Hepatocyte (in vitro differentiated cells): Measurements from ENCODE around the gene STAT4. TPM values are rescaled to one million over a fixed set of nuclear protein-coding genes. Genes with fewer than 3 reads are reported as not detected.

Experiments
- DNase-seq: peaks from one replicate; pipeline ENCODE4 v3.0.0-alpha.2; 2016; ENCODE audit warnings: low spot score
- H2AFZ ChIP-seq: fragments of 200-600 bp; sonication (generic); 2 replicates; pipeline ENCODE4 v1.6.0; 2016; ENCODE audit warnings: antibody characterized with exemption, mild to moderate bottlenecking
- H3K27ac ChIP-seq: fragments of 200-600 bp; sonication (generic); 2 replicates; pipeline ENCODE4 v1.5.1; 2016; ENCODE audit warnings: mild to moderate bottlenecking
- H3K27me3 ChIP-seq: fragments of 200-600 bp; sonication (generic); 2 replicates; pipeline ENCODE4 v1.6.1; 2016
- H3K36me3 ChIP-seq: fragments of 200-600 bp; sonication (generic); replicated peaks from 2 replicates; pipeline ENCODE4 v1.5.1; 2016; ENCODE audit warnings: low read depth; ENCODE audit not compliant: insufficient read depth
- H3K4me1 ChIP-seq: fragments of 200-600 bp; sonication (generic); 2 replicates; pipeline ENCODE4 v1.5.1; 2016; ENCODE audit warnings: mild to moderate bottlenecking, moderate library complexity; ENCODE audit not compliant: insufficient read depth
- H3K4me2 ChIP-seq: fragments of 200-600 bp; sonication (generic); 2 replicates; pipeline ENCODE4 v1.6.0; 2016
- H3K4me3 ChIP-seq: fragments of 200-600 bp; sonication (generic); 2 replicates; pipeline ENCODE4 v1.5.1; 2016; ENCODE audit warnings: mild to moderate bottlenecking
- H3K79me2 ChIP-seq: fragments of 200-600 bp; sonication (generic); 2 replicates; pipeline ENCODE4 v1.6.0; 2017; ENCODE audit warnings: mild to moderate bottlenecking
- H3K9me2 ChIP-seq: fragments of 200-600 bp; sonication (generic); replicated peaks from 2 replicates; pipeline ENCODE4 v1.6.0; 2017; ENCODE audit warnings: mild to moderate bottlenecking; ENCODE audit not compliant: insufficient read depth
- H3K9me3 ChIP-seq: fragments of 200-600 bp; sonication (generic); 2 replicates; pipeline ENCODE4 v1.5.1; 2016; ENCODE audit warnings: low read depth, mild to moderate bottlenecking
- H4K20me1 ChIP-seq: fragments of 200-600 bp; sonication (generic); 2 replicates; pipeline ENCODE4 v1.6.0; 2016; ENCODE audit warnings: mild to moderate bottlenecking; ENCODE audit not compliant: insufficient read depth, poor library complexity, severe bottlenecking
- CTCF ChIP-seq: fragments of 200-600 bp; sonication (generic); IDR thresholded peaks from 2 replicates; pipeline ENCODE4 v1.5.1; 2016; ENCODE audit warnings: antibody characterized with exemption, mild to moderate bottlenecking; ENCODE audit not compliant: poor library complexity
- EZH2 ChIP-seq: fragments of 200-600 bp; sonication (generic); IDR thresholded peaks from 2 replicates; pipeline ENCODE4 v1.6.1; 2016; ENCODE audit warnings: antibody characterized with exemption, mild to moderate bottlenecking, borderline replicate concordance
- EZH2phosphoT487 ChIP-seq: fragments of 200-600 bp; sonication (generic); IDR thresholded peaks from one replicate; pipeline ENCODE4 v1.6.1; 2018; ENCODE audit warnings: antibody characterized with exemption, mild to moderate bottlenecking, low read depth, moderate library complexity; ENCODE audit not compliant: unreplicated experiment, severe bottlenecking
- WGBS: methylation state at CpG from one replicate; pipeline ENCODE4 v1.1.6; 2016; ENCODE audit warnings: low lambda C conversion rate; ENCODE audit errors: missing lambda C conversion rate; 5-methylcytosine and 5-hydroxymethylcytosine counted together
- polyA plus RNA-seq: library from polyadenylated mRNA; unstranded; fragments of >200 nt; fragmentation: Nextera tagmentation; extraction: Ambion mirVana; gene quantifications from 2 replicates; pipeline ENCODE4 v1.2.1, GENCODE V29; 2016
- total RNA-seq: library from RNA; depleted of rRNA; stranded (reverse); fragments of >200 nt; gene quantifications from 2 replicates; pipeline ENCODE4 v1.2.3, GENCODE V29; 2014

Gene STAT4
- total and polyA plus RNA-seq, 2 experiments from 2014 or later = 1.6 to 6.6 TPM

- no peak overlapping the region for H3K27ac ChIP-seq
- H3K4me2 ChIP-seq = no peak overlapping the region
- no peaks in the 10 kb centered on the region for H4K20me1 ChIP-seq
- H3K36me3 ChIP-seq = no peaks in the 10 kb centered on the region
- no peak for DNase-seq
- no peaks in the 10 kb centered on the region for H3K4me1 ChIP-seq
- no peak overlapping the region for H3K4me3 ChIP-seq
- H3K27me3 ChIP-seq = peaks cover 25% of the 10 kb centered on the region
- no peaks in the 10 kb centered on the region for H3K79me2 ChIP-seq
- no peaks in the 10 kb centered on the region for H3K9me2 ChIP-seq
- WGBS = 72% methylated on average over 1 of the region's 1 CpG
- no peak for TF ChIP-seq EZH2
- no peak for TF ChIP-seq CTCF
- TF ChIP-seq EZH2phosphoT487 = no peak
- no peak overlapping the region for H2AFZ ChIP-seq
- H3K9me3 ChIP-seq = no peaks in the 10 kb centered on the region
These were observed 2.5 kb downstream of the STAT4 start for GRCh38 chr2:191148281-191148680.

GRCh38 chr2:191145769-191146471, 4.9 kb downstream of the STAT4 start:
- Histone ChIP-seq H3K4me2 (no peak overlapping the region), H3K9me2 (no peaks in the 10 kb centered on the region), H3K27ac (no peak overlapping the region), H3K27me3 (peaks cover 25% of the 10 kb centered on the region), H3K4me1 (no peaks in the 10 kb centered on the region), H3K36me3 (no peaks in the 10 kb centered on the region), H2AFZ (no peak overlapping the region), H3K79me2 (no peaks in the 10 kb centered on the region), H3K4me3 (no peak overlapping the region), H4K20me1 (no peaks in the 10 kb centered on the region), H3K9me3 (no peaks in the 10 kb centered on the region)
- no peak for DNase-seq
- WGBS = 93% methylated on average over 4 of the region's 4 CpGs
- no peak for TF ChIP-seq CTCF
- TF ChIP-seq EZH2phosphoT487 = no peak
- no peak for TF ChIP-seq EZH2

GRCh38 chr2:191144217-191144616, 6.6 kb downstream of the STAT4 start:
- H3K4me3 ChIP-seq = no peak overlapping the region
- no peak for DNase-seq
- no peak overlapping the region for H3K4me2 ChIP-seq
- no peak overlapping the region for H2AFZ ChIP-seq
- H3K27ac ChIP-seq = no peak overlapping the region
- H3K27me3 ChIP-seq = peaks cover 20% of the 10 kb centered on the region
- H3K36me3 ChIP-seq = no peaks in the 10 kb centered on the region
- no peaks in the 10 kb centered on the region for H3K9me3 ChIP-seq
- H4K20me1 ChIP-seq = no peaks in the 10 kb centered on the region
- no peaks in the 10 kb centered on the region for H3K9me2 ChIP-seq
- no peaks in the 10 kb centered on the region for H3K79me2 ChIP-seq
- TF ChIP-seq EZH2phosphoT487 (no peak), EZH2 (no peak), CTCF (no peak)
- no peaks in the 10 kb centered on the region for H3K4me1 ChIP-seq
- WGBS = 86% methylated on average over 4 of the region's 4 CpGs

GRCh38 chr2:191143791-191144190, 7.0 kb downstream of the STAT4 start:
- no peak overlapping the region for H3K4me2 ChIP-seq
- H2AFZ ChIP-seq = no peak overlapping the region
- no peaks in the 10 kb centered on the region for H3K4me1 ChIP-seq
- no peak overlapping the region for H3K4me3 ChIP-seq
- TF ChIP-seq CTCF (no peak), EZH2phosphoT487 (no peak), EZH2 (no peak)
- H3K9me2 ChIP-seq = no peaks in the 10 kb centered on the region
- H3K9me3 ChIP-seq = no peaks in the 10 kb centered on the region
- WGBS = 100% methylated on average over 1 of the region's 1 CpG
- H3K79me2 ChIP-seq = no peaks in the 10 kb centered on the region
- DNase-seq = no peak
- H3K27me3 ChIP-seq = peaks cover 16% of the 10 kb centered on the region
- H3K36me3 ChIP-seq = no peaks in the 10 kb centered on the region
- no peaks in the 10 kb centered on the region for H4K20me1 ChIP-seq
- no peak overlapping the region for H3K27ac ChIP-seq
